Osteoblast (primary cell): ENCODE data around the gene NAV2. TPM values are rescaled to one million over a fixed set of nuclear protein-coding genes. Genes with fewer than 3 reads are reported as not detected.

Experiments
- DNase-seq: peaks from one replicate; pipeline ENCODE4 v3.0.0; 2011; ENCODE audit warnings: low spot score, mixed read lengths; ENCODE audit not compliant: insufficient read length; ENCODE audit errors: missing footprints
- H2AFZ ChIP-seq: 2 replicates; pipeline ENCODE4 v1.6.0; 2011; ENCODE audit warnings: mild to moderate bottlenecking, low read length
- H3K27ac ChIP-seq: 2 replicates; pipeline ENCODE4 v1.5.1; 2011; ENCODE audit warnings: mild to moderate bottlenecking, low read depth, low read length, moderate library complexity
- H3K27me3 ChIP-seq: 2 replicates; pipeline ENCODE4 v1.6.0; 2012; ENCODE audit warnings: mild to moderate bottlenecking, control low read depth, inconsistent platforms, low read length, moderate library complexity; ENCODE audit not compliant: insufficient read depth
- H3K36me3 ChIP-seq: 2 replicates; pipeline ENCODE4 v1.5.1; 2011; ENCODE audit warnings: mild to moderate bottlenecking, low read length, control low read depth, moderate library complexity; ENCODE audit not compliant: insufficient read depth
- H3K4me1 ChIP-seq: 2 replicates; pipeline ENCODE4 v1.5.1; 2011; ENCODE audit warnings: mild to moderate bottlenecking, low read length, control low read depth, moderate library complexity; ENCODE audit not compliant: insufficient read depth
- H3K4me2 ChIP-seq: 2 replicates; pipeline ENCODE4 v1.6.0; 2011; ENCODE audit warnings: mild to moderate bottlenecking, low read length; ENCODE audit not compliant: insufficient read depth
- H3K4me3 ChIP-seq: fragments of 200-600 bp; sonication (generic); 3 replicates; pipeline ENCODE4 v1.5.1; 2012; ENCODE audit warnings: mild to moderate bottlenecking, low read length, inconsistent platforms; ENCODE audit not compliant: insufficient read depth
- H3K79me2 ChIP-seq: 2 replicates; pipeline ENCODE4 v1.6.0; 2012; ENCODE audit warnings: mild to moderate bottlenecking, low read length, control low read depth, inconsistent platforms; ENCODE audit not compliant: insufficient read depth
- H3K9me3 ChIP-seq: 2 replicates; pipeline ENCODE4 v1.5.1; 2011; ENCODE audit warnings: low read depth, low read length, control low read depth
- H4K20me1 ChIP-seq: 2 replicates; pipeline ENCODE4 v1.6.0; 2012; ENCODE audit warnings: mild to moderate bottlenecking, low read length, control low read depth; ENCODE audit not compliant: insufficient read depth
- total RNA-seq: library from RNA; depleted of rRNA; stranded (reverse); fragments of >200 nt; gene quantifications from 2 replicates; pipeline ENCODE4 v1.2.3, GENCODE V29; 2012
- TF ChIP-seq, protein P1 (sequence below): IDR thresholded peaks from 2 replicates; pipeline ENCODE4 v1.5.1; 2011; ENCODE audit warnings: mild to moderate bottlenecking, low read depth, low read length, moderate library complexity; ENCODE audit errors: extremely low read depth

NAV2 gene
- total RNA-seq, 1 donor: 8.7 TPM

DNA sequence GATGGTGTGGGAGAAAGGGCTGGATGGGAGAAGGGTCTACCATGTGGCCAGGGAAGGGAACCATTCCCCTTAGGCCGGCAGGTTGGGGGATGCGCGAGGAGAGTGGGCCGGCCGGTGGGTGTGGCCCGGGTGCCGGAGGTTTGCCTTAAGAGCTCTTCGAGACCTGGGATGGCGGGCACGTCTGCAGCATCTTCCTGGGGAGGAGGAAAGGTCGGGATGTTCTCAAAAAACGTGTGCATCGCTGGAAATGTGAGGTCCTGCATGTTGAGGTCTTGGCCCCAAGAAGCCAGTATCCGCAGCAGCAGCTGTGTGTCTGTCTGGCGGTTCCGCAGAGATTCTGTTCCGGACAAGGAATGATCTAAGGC is 1.4 kb downstream of the NAV2 start:
- Histone ChIP-seq H3K27ac (peak overlapping the region; percentile 95), H3K27me3 (no peaks in the 10 kb centered on the region), H4K20me1 (peaks cover 2% of the 10 kb centered on the region), H3K4me2 (peak overlapping the region; percentile 94), H3K36me3 (no peaks in the 10 kb centered on the region), H3K79me2 (peaks cover 51% of the 10 kb centered on the region), H3K4me1 (peaks cover 38% of the 10 kb centered on the region), H3K4me3 (peak overlapping the region; percentile 87), H2AFZ (peak overlapping the region; percentile 42), H3K9me3 (no peaks in the 10 kb centered on the region)
- DNase-seq: no peak
- TF ChIP-seq, protein P1, sequence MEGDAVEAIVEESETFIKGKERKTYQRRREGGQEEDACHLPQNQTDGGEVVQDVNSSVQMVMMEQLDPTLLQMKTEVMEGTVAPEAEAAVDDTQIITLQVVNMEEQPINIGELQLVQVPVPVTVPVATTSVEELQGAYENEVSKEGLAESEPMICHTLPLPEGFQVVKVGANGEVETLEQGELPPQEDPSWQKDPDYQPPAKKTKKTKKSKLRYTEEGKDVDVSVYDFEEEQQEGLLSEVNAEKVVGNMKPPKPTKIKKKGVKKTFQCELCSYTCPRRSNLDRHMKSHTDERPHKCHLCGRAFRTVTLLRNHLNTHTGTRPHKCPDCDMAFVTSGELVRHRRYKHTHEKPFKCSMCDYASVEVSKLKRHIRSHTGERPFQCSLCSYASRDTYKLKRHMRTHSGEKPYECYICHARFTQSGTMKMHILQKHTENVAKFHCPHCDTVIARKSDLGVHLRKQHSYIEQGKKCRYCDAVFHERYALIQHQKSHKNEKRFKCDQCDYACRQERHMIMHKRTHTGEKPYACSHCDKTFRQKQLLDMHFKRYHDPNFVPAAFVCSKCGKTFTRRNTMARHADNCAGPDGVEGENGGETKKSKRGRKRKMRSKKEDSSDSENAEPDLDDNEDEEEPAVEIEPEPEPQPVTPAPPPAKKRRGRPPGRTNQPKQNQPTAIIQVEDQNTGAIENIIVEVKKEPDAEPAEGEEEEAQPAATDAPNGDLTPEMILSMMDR: no peak

DNA sequence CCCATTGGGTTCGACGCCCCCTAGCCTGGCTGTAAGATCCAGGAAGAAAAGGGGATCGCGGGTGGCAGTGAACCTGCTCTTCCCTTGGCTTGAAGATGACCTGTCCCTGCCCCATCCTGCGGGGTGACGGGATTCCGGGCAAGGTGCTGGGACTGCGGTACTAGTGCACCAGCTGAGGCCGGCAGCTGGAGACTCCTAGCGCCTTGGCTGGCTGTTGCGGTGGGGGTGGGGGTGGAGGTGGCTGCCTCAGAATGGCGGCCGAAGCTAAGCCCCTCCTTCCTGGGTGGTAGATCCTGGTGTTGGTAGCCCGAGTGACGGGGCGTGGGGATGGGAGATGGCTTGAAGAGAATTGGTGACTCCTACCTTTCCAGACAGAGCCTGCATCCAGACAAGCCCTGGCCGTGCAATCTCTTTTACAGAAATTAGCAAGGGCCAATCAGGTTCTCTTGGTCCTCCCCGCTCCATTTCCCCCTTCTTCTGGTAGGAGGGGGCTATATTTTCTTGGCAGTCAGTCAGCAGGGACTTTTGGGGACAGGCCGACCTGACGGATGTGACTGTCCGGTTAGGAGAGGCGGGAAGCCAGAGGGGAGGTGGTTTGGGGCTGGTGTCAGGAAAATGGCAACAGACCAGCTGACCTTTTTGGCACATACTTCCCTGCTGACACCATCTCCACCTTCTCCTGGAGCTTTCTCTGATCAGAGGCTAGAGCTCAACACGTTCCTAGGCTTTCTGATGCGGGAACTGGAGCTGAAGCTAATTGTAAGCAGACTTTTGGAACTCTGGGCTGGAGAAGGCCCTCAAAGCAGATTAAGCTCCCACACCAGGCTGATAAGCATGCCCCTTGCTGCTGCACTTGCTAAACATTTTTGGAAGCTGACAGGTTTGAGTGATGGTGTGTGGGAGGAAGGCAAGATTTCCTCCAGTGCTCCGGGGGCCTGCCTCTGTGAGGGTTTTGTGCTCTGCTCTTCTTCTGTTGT is 2.0 kb downstream of the NAV2 start:
- TF ChIP-seq, protein P1: no peak
- Histone ChIP-seq H3K27me3 (no peaks in the 10 kb centered on the region), H2AFZ (peak overlapping the region; percentile 47)

GRCh38 chr11:19715373-19715772 is 2.7 kb downstream of the NAV2 start:
- no peaks in the 10 kb centered on the region for H3K36me3 ChIP-seq
- peaks cover 64% of the 10 kb centered on the region for H3K79me2 ChIP-seq
- H2AFZ ChIP-seq: peak overlapping the region; percentile 47
- TF ChIP-seq, protein P1: no peak
- H3K4me1 ChIP-seq: peaks cover 38% of the 10 kb centered on the region
- H3K27ac ChIP-seq: peak overlapping the region; percentile 95
- H3K4me3 ChIP-seq: peak overlapping the region; percentile 87
- peaks cover 2% of the 10 kb centered on the region for H4K20me1 ChIP-seq
- no peaks in the 10 kb centered on the region for H3K27me3 ChIP-seq
- DNase-seq: peak; percentile 92
- H3K4me2 ChIP-seq: peak overlapping the region; percentile 94
- H3K9me3 ChIP-seq: no peaks in the 10 kb centered on the region

More for the DNA sequence above, 2.0 kb downstream of the NAV2 start:
- H3K36me3 ChIP-seq: no peaks in the 10 kb centered on the region
- H3K4me2 ChIP-seq: peak overlapping the region; percentile 94
- peaks cover 57% of the 10 kb centered on the region for H3K79me2 ChIP-seq
- peak overlapping the region; percentile 95 for H3K27ac ChIP-seq
- H4K20me1 ChIP-seq: peaks cover 2% of the 10 kb centered on the region
- peak; percentile 82 for DNase-seq
- H3K4me3 ChIP-seq: peak overlapping the region; percentile 87
- peaks cover 38% of the 10 kb centered on the region for H3K4me1 ChIP-seq
- no peaks in the 10 kb centered on the region for H3K9me3 ChIP-seq

DNA sequence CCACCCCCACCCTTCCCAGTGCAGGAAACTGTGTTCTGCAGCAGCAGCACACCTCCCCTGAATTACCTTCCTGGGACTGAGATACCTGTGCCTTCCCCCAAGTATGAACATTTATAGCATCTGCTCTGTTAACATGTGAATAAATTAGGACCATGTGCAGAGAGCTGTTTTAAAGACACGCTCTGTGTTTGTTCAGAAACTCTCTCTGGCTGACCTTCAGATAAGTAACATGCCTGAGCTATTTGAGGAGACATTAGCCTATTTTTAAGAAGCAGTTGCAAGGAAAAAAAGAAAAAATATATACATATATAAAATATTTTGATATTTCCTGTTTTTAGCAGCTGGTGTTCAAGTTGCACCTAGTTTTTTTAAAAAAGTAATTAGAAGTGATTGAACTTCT is 5.4 kb downstream of the NAV2 start:
- H3K4me1 ChIP-seq: peaks cover 47% of the 10 kb centered on the region
- no peak for DNase-seq
- TF ChIP-seq, protein P1: no peak
- no peaks in the 10 kb centered on the region for H3K9me3 ChIP-seq
- peaks cover 2% of the 10 kb centered on the region for H4K20me1 ChIP-seq
- no peak overlapping the region for H3K4me3 ChIP-seq
- no peaks in the 10 kb centered on the region for H3K27me3 ChIP-seq
- H3K4me2 ChIP-seq: no peak overlapping the region
- H3K27ac ChIP-seq: no peak overlapping the region
- H2AFZ ChIP-seq: no peak overlapping the region
- H3K79me2 ChIP-seq: peaks cover 86% of the 10 kb centered on the region
- no peaks in the 10 kb centered on the region for H3K36me3 ChIP-seq
